ENCODE results near the gene MPZL1. TPM values are rescaled to one million over a fixed set of nuclear protein-coding genes. Genes with fewer than 3 reads are reported as not detected.

MPZL1 gene
- total and polyA plus RNA-seq, 2 donors (not counting 3 experiments of a cell fraction or from before 2014, with no cell fraction given) = 41.7 to 99.1 TPM

DNA sequence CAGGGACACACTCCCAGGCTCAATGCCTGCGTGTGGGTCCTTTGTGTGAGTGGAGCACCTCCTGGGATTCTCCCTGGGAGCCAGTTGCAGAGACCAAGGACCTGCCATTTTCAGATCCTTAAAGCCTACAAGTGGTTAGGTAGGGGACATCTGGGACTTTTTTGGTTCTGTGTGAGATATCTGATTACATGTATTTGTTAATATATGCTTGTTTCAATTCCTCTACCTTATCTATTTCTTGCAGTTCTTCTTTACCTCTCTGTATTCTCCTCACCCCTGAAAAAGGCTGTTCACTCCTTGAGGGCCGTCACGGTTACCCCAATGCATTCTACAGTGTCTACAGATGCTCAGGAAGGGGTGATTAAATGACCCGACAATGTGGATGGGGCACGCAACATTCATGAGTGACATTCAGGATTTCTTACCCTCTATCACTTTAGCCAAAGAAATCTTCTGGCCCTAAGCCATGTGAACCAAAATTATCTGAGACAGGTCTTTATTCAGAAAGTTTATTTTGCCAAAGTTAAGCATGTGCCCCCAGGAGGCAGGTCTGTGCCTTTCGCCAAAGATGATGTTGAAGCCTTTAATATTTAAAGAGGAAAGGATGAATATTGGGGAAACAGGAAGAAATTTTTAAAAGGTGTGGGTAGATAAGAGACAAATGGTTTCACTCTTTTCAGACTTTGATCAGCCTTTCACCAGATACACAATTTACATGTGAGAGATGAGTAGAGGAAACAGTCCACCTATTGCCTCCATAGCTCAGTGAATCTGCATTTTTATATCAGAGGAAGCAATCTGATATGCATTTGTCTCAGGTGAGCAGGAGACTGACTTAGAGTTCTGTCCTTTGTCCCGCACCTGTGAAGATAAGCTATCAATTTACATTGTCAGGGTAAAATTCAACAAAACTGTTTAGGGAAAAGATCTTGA is 44.6 kb upstream of the MPZL1 start:
- Histone ChIP-seq H3K4me1 (ENCODE audit: control insufficient read depth, extremely low read depth, insufficient read depth, low read length) (no peaks in the 10 kb centered on the region), H3K27ac (ENCODE audit: insufficient read depth, low read depth, low read length) (no peak overlapping the region), H3K9ac (replicated peaks; ENCODE audit: extremely low read depth, insufficient read depth, low read length) (no peak overlapping the region), H3K4me2 (ENCODE audit: insufficient read depth, low read length) (no peak overlapping the region), H3K79me2 (ENCODE audit: control insufficient read depth, insufficient read depth, low read length) (no peaks in the 10 kb centered on the region), H4K20me1 (replicated peaks; ENCODE audit: control insufficient read depth, extremely low read depth, insufficient read depth, low read length) (no peaks in the 10 kb centered on the region), H3K9me3 (replicated peaks; ENCODE audit: control insufficient read depth, insufficient read depth, low read length) (no peaks in the 10 kb centered on the region), H3K36me3 (ENCODE audit: control insufficient read depth in 2 of 2, extremely low read depth in 1 of 2, insufficient read depth in 2 of 2, low read length in 2 of 2) (no peaks in the 10 kb centered on the region), H3K27me3 (ENCODE audit: control insufficient read depth in 2 of 2, insufficient read depth in 2 of 2, low read length in 2 of 2) (peaks cover 8 to 9% of the 10 kb centered on the region in 2 experiments), H2AFZ (ENCODE audit: low read depth, low read length) (no peak overlapping the region), H3K9me1 (replicated peaks; ENCODE audit: control insufficient read depth, extremely low read depth, insufficient read depth, low read length) (no peaks in the 10 kb centered on the region), H3K4me3 (replicated peaks in 1 of 3; ENCODE audit: insufficient read depth in 1 of 3, low read depth in 1 of 3, low read length in 3 of 3) (no peak overlapping the region)
- dilution Hi-C loops (cut with MboI; ENCODE audit: extremely low pct_ligation_motif_present, low sequenced_read_pairs) (no loop called here), intact Hi-C loops (cut with micrococcal nuclease) (no loop called here)
- ChIA-PET POLR2A (no interaction called here), CTCF (interaction anchor here (2.5 kb wide), 1 partner anchor 11 kb away, joined by 7 read pairs; no protein-coding TSS in a partner anchor)
- no TSS peak for BruUV-seq (replicated peaks)
- FAIRE-seq (no peak), DNase-seq (ENCODE audit: low read depth, low spot score) (no peak)
- TF ChIP-seq MYC (IDR thresholded peaks at IDR 0.05; ENCODE audit: low read depth, low read length) (no peak), POLR2A (IDR thresholded peaks at IDR 0.05; ENCODE audit: low read depth, low read length) (no peak), JUN (IDR thresholded peaks at IDR 0.05; ENCODE audit: borderline replicate concordance, insufficient read depth, insufficient read length, low read depth) (no peak), EZH2 (IDR thresholded peaks at IDR 0.05; ENCODE audit: borderline replicate concordance, low read depth, low read length, severe bottlenecking) (no peak), GATA2 (IDR thresholded peaks at IDR 0.05; ENCODE audit: insufficient read depth, insufficient read length, low read depth, low read length) (no peak), FOS (IDR thresholded peaks at IDR 0.05; ENCODE audit: borderline replicate concordance, insufficient read depth, low read length) (no peak), POLR2AphosphoS5 (IDR thresholded peaks at IDR 0.05; ENCODE audit: insufficient read depth, low read depth, low read length) (no peak)
- TF ChIP-seq, protein P1, sequence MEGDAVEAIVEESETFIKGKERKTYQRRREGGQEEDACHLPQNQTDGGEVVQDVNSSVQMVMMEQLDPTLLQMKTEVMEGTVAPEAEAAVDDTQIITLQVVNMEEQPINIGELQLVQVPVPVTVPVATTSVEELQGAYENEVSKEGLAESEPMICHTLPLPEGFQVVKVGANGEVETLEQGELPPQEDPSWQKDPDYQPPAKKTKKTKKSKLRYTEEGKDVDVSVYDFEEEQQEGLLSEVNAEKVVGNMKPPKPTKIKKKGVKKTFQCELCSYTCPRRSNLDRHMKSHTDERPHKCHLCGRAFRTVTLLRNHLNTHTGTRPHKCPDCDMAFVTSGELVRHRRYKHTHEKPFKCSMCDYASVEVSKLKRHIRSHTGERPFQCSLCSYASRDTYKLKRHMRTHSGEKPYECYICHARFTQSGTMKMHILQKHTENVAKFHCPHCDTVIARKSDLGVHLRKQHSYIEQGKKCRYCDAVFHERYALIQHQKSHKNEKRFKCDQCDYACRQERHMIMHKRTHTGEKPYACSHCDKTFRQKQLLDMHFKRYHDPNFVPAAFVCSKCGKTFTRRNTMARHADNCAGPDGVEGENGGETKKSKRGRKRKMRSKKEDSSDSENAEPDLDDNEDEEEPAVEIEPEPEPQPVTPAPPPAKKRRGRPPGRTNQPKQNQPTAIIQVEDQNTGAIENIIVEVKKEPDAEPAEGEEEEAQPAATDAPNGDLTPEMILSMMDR (IDR thresholded peaks at IDR 0.05; ENCODE audit: extremely low read depth in 1 of 2, insufficient read depth in 1 of 2, low read depth in 1 of 2, low read length in 2 of 2) = no peak
- TF ChIP-seq, protein P2, sequence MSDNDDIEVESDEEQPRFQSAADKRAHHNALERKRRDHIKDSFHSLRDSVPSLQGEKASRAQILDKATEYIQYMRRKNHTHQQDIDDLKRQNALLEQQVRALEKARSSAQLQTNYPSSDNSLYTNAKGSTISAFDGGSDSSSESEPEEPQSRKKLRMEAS (IDR thresholded peaks at IDR 0.05; ENCODE audit: insufficient read depth, insufficient read length) = no peak
